MM.1S (cell line): ENCODE data around the gene CASP8.

ENCODE experiments used
- DNase-seq: peaks from one replicate; pipeline ENCODE4 v3.0.0-alpha.2; 2015
- H2AFZ ChIP-seq: fragments of 300-600 bp; sonication (generic); 2 replicates; pipeline ENCODE4 v1.6.0; 2016; ENCODE audit warnings: antibody characterized with exemption, low read length
- H3F3A ChIP-seq: fragments of 300-600 bp; sonication (generic); 2 replicates; pipeline ENCODE4 v1.6.1; 2016; ENCODE audit warnings: mild to moderate bottlenecking, antibody characterized with exemption, low read length, moderate library complexity, mixed read lengths; ENCODE audit not compliant: insufficient read depth
- H3K27ac ChIP-seq: fragments of 300-600 bp; sonication (generic); 2 replicates; pipeline ENCODE4 v1.5.1; 2016; ENCODE audit warnings: mild to moderate bottlenecking, low read length
- H3K27me3 ChIP-seq: fragments of 300-600 bp; sonication (generic); replicated peaks from 2 replicates; pipeline ENCODE4 v1.6.0; 2016; ENCODE audit warnings: low read length; ENCODE audit not compliant: insufficient read depth
- H3K36me3 ChIP-seq: fragments of 300-600 bp; sonication (generic); replicated peaks from 2 replicates; pipeline ENCODE4 v1.6.1; 2016; ENCODE audit warnings: mild to moderate bottlenecking, low read length, mixed read lengths; ENCODE audit not compliant: insufficient read depth
- H3K4me1 ChIP-seq: fragments of 300-600 bp; sonication (generic); 2 replicates; pipeline ENCODE4 v1.6.1; 2016; ENCODE audit warnings: low read length, mixed read lengths
- H3K4me2 ChIP-seq: fragments of 300-600 bp; sonication (generic); 2 replicates; pipeline ENCODE4 v1.6.0; 2016; ENCODE audit warnings: low read depth, low read length
- H3K4me3 ChIP-seq: fragments of 300-600 bp; sonication (generic); 2 replicates; pipeline ENCODE4 v1.5.1; 2016; ENCODE audit warnings: low read length, mixed read lengths
- H3K79me2 ChIP-seq: fragments of 300-600 bp; sonication (generic); 2 replicates; pipeline ENCODE4 v1.6.1; 2016; ENCODE audit warnings: mixed run types, low read length, mixed read lengths
- H3K9ac ChIP-seq: fragments of 300-600 bp; sonication (generic); 2 replicates; pipeline ENCODE4 v1.6.1; 2016; ENCODE audit warnings: low read length, mixed read lengths
- H3K9me2 ChIP-seq: fragments of 300-600 bp; sonication (generic); replicated peaks from 2 replicates; pipeline ENCODE4 v1.6.1; 2016; ENCODE audit warnings: mild to moderate bottlenecking, low read length, mixed read lengths; ENCODE audit not compliant: insufficient read depth
- H3K9me3 ChIP-seq: fragments of 300-600 bp; sonication (generic); replicated peaks from 2 replicates; pipeline ENCODE4 v1.6.1; 2016; ENCODE audit warnings: mild to moderate bottlenecking, low read length, mixed read lengths; ENCODE audit not compliant: insufficient read depth
- H4K20me1 ChIP-seq: fragments of 300-600 bp; sonication (generic); 2 replicates; pipeline ENCODE4 v1.6.1; 2016; ENCODE audit warnings: mild to moderate bottlenecking, low read length, moderate library complexity, mixed read lengths; ENCODE audit not compliant: insufficient read depth
- CTCF ChIP-seq: fragments of 300-600 bp; sonication (generic); IDR thresholded peaks from 2 replicates; pipeline ENCODE4 v1.5.1; 2016; ENCODE audit warnings: antibody characterized with exemption, low read length, mixed read lengths
- EZH2 ChIP-seq: fragments of 300-600 bp; sonication (generic); optimal IDR thresholded peaks from 2 replicates; pipeline ENCODE3; 2017; ENCODE audit warnings: low read depth, mild to moderate bottlenecking, antibody characterized with exemption, low read length, mixed read lengths
- EZH2phosphoT487 ChIP-seq: fragments of 300-600 bp; sonication (generic); IDR thresholded peaks from 2 replicates; pipeline ENCODE4 v1.6.1; 2018; ENCODE audit warnings: antibody characterized with exemption, low read length

CASP8 gene

GRCh38 chr2:201276511-201276910, 16.2 kb downstream of the CASP8 start:
- Histone ChIP-seq H3K36me3 (peaks cover 24% of the 10 kb centered on the region), H3K9me3 (no peaks in the 10 kb centered on the region), H3K4me1 (no peaks in the 10 kb centered on the region), H3K9me2 (no peaks in the 10 kb centered on the region), H4K20me1 (0 out of 2 replicates have a peak, but pooled peaks cover 6% of the 10 kb centered on the region), H3K27ac (no peak overlapping the region), H3F3A (0 out of 2 replicates have a peak, but pooled peaks cover 3% of the 10 kb centered on the region), H3K79me2 (peaks cover 65% of the 10 kb centered on the region), H3K4me2 (no peak overlapping the region), H2AFZ (no peak overlapping the region), H3K9ac (no peak overlapping the region), H3K27me3 (no peaks in the 10 kb centered on the region), H3K4me3 (no peak overlapping the region)
- DNase-seq = no peak
- no peak for TF ChIP-seq EZH2phosphoT487
- no peak for TF ChIP-seq EZH2
- no peak for TF ChIP-seq CTCF

DNA sequence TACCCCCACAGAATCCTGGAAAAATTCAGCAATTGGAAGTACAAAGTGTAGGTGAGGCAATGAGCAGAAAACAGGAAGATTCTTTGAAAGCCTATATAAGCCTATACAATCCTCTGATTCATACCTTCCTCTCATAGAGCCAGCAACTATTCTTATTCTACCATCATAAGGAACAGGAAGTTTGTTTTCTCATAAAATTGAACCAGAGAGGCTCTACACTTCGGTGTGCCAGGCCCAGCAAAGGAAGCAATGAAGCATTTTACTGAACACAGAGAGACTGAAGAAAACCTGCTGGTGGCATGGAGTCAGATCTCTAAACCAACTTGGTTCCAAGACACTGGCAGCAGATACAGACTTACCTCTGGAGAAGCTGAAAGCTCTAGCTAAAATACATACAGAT, 18.7 kb downstream of the CASP8 start:
- H4K20me1 ChIP-seq = 0 out of 2 replicates have a peak, but pooled peaks cover 6% of the 10 kb centered on the region
- H3K27ac ChIP-seq = no peak overlapping the region
- H3K27me3 ChIP-seq = no peaks in the 10 kb centered on the region
- peak; percentile 4 for DNase-seq
- H3K4me1 ChIP-seq = no peaks in the 10 kb centered on the region
- H3K36me3 ChIP-seq = peaks cover 22% of the 10 kb centered on the region
- H3K9me3 ChIP-seq = no peaks in the 10 kb centered on the region
- no peak overlapping the region for H3K9ac ChIP-seq
- H3F3A ChIP-seq = 0 out of 2 replicates have a peak, but pooled peaks cover 3% of the 10 kb centered on the region
- H3K79me2 ChIP-seq = peaks cover 40% of the 10 kb centered on the region
- no peak overlapping the region for H3K4me3 ChIP-seq
- H2AFZ ChIP-seq = no peak overlapping the region
- TF ChIP-seq EZH2 = no peak
- TF ChIP-seq EZH2phosphoT487 = no peak
- TF ChIP-seq CTCF = no peak
- no peaks in the 10 kb centered on the region for H3K9me2 ChIP-seq
- H3K4me2 ChIP-seq = no peak overlapping the region

DNA sequence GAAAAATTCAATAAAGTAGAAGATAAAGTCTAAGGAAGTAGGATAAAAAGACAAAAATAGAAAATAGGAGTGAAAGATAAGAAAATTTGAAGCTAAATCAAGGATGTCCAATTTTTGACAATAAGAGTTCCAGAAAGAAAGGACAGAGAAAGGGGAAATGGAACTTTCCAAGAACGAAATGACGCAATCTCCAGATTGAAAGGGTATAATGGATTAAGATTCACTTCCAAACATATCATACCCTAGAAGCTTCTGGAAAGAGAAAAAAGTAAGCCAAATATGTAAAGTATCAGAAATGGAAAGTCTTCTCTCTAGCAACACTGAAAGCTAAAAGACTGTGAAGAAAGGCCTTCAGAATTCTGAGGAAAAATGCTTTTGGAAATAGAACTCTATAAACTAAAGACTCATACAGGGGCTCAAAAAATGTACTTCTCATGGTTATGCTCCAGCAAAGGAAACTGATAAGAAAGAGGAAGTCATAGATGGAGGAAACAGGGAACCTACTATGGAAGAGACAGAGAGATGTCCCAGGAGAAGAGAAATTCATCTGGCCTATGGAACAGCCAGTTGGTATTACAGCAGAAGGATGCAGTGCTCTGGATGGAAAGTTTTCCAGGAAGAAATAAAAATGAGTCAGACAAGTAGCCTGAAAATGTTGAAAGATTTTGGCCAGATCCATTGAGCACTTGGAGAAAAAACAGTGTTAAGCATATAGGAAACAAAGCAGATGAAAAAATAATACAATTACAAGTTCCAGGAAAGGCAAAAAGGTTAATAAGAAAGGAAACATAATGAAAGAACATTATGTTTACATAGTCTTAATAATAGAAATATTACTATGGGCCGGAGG, 20.1 kb downstream of the CASP8 start:
- TF ChIP-seq EZH2phosphoT487 (no peak), CTCF (no peak), EZH2 (no peak)
- Histone ChIP-seq H3K4me1 (no peaks in the 10 kb centered on the region), H3K79me2 (peaks cover 27% of the 10 kb centered on the region), H3K27me3 (no peaks in the 10 kb centered on the region), H3K9me2 (no peaks in the 10 kb centered on the region), H2AFZ (no peak overlapping the region), H3K36me3 (peaks cover 21% of the 10 kb centered on the region), H3K4me3 (no peak overlapping the region), H3K9me3 (no peaks in the 10 kb centered on the region), H3K9ac (no peak overlapping the region), H3K4me2 (no peak overlapping the region), H3F3A (peaks cover 10% of the 10 kb centered on the region), H3K27ac (no peak overlapping the region), H4K20me1 (0 out of 2 replicates have a peak, but pooled peaks cover 6% of the 10 kb centered on the region)
- no peak for DNase-seq
